Left renal cortex interstitium (tissue), 4 donors: ENCODE data around the gene MITF. TPM values are rescaled to one million over a fixed set of nuclear protein-coding genes. Genes with fewer than 3 reads are reported as not detected.

Source experiments
- DNase-seq, 4 donors: peaks; one replicate each; pipeline ENCODE4 v3.0.0-alpha.2; 2013; ENCODE audit warnings: low read depth in 4 of 4, low spot score in 2 of 4, missing footprints in 1 of 4
- polyA plus RNA-seq, 4 donors: library from polyadenylated mRNA; unstranded; fragments of 120-200 nt; gene quantifications; one replicate each; pipeline ENCODE4 v1.2.1, GENCODE V29; 2013; ENCODE audit not compliant: insufficient read length in 4 of 4

The MITF gene
- 10 to 100 TPM; 37.6 to 42.5 (median 39.8) TPM for polyA plus RNA-seq

- peak; percentile 65 to 89 (median 74) for DNase-seq
Measured at GRCh38 chr3:69739204-69740102, at the start of gene MITF. Gene MITF, plus strand, starts transcription at chr3:69739464. Its CDS starts 134 bp downstream, at chr3:69739598.

- no peak for DNase-seq
Measured at GRCh38 chr3:69691860-69692259, 47.4 kb upstream of the MITF start.

- no peak for DNase-seq
Measured at GRCh38 chr3:69692761-69693160, 46.5 kb upstream of the MITF start.

GRCh38 chr3:69695443-69695842, 43.8 kb upstream of the MITF start:
- no peak for DNase-seq

GRCh38 chr3:69695933-69696332, 43.3 kb upstream of the MITF start:
- no peak for DNase-seq

- DNase-seq: no peak
Measured at GRCh38 chr3:69696367-69696766, 42.9 kb upstream of the MITF start.

- no peak for DNase-seq
Measured at GRCh38 chr3:69697381-69697780, 41.9 kb upstream of the MITF start.

GRCh38 chr3:69698728-69699127, 40.5 kb upstream of the MITF start:
- no peak for DNase-seq

GRCh38 chr3:69699183-69699582, 40.1 kb upstream of the MITF start:
- DNase-seq: no peak

- DNase-seq: no peak
Measured at GRCh38 chr3:69700949-69701348, 38.3 kb upstream of the MITF start.

GRCh38 chr3:69710153-69710977, 28.9 kb upstream of the MITF start:
- DNase-seq: no peak

- no peak for DNase-seq
Measured at GRCh38 chr3:69712269-69712668, 27.0 kb upstream of the MITF start.

GRCh38 chr3:69712933-69713332, 26.3 kb upstream of the MITF start:
- no peak for DNase-seq

- no peak for DNase-seq
Measured at GRCh38 chr3:69715204-69715603, 24.1 kb upstream of the MITF start.

- DNase-seq: no peak
Measured at GRCh38 chr3:69716119-69716518, 23.1 kb upstream of the MITF start.

GRCh38 chr3:69718866-69719586, 20.2 kb upstream of the MITF start:
- no peak for DNase-seq

GRCh38 chr3:69719587-69720122, 19.6 kb upstream of the MITF start:
- no peak for DNase-seq

GRCh38 chr3:69720824-69721223, 18.4 kb upstream of the MITF start:
- no peak for DNase-seq

- no peak for DNase-seq
Measured at GRCh38 chr3:69723389-69723788, 15.9 kb upstream of the MITF start.

- no peak for DNase-seq
Measured at GRCh38 chr3:69724722-69725435, 14.4 kb upstream of the MITF start.
